Stimulated activated CD4-positive, alpha-beta T cell treated with anti-CD3 and anti-CD28 coated beads, Interleukin-15, amount 100 ng/mL, for 24 hours (primary cell): ENCODE data around the gene C16orf89.

Source experiments
- DNase-seq: peaks from one replicate; pipeline ENCODE4 v3.0.0-alpha.2; 2020

C16orf89 gene

DNA sequence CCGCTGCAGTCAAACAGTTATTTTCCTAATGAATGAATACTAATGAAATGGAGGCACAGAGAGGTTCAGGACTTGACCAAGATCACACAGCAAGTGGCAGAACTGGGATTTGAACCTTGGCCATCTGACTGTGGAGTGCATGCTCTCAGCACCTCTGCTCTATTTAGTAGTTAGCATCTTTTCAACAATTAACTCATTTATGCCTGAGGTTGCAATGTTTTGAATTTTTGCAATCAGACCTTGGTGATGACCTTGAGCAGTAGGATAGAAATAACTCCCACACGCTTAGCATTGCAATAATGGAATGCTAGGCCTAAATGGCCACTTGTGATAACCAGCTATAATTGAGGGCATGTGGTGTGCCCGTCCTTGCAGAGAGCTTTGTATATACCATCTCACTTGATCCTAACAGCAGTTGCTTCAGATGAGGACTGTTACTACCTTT, 63.0 kb downstream of the C16orf89 start:
- no peak for DNase-seq

DNA sequence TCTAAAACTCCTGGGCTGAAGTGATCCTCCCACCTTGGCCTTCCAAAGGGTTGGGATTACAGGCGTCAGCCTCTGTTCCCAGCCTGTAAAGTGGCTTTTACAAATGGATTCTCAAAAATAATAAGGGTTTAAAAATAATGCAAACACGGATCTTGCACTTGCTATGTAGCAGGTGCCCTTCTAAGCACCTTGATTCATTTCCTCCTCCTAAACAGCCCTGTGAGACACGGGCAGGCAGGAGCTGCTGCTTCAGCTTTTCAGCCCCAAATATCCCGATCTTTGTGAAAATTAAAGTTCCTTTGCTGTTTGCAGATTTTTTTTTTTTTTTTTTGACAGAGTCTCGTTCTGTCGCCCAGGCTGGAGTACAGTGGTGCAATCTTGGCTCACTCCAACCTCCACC, 63.8 kb downstream of the C16orf89 start:
- no peak for DNase-seq

DNA sequence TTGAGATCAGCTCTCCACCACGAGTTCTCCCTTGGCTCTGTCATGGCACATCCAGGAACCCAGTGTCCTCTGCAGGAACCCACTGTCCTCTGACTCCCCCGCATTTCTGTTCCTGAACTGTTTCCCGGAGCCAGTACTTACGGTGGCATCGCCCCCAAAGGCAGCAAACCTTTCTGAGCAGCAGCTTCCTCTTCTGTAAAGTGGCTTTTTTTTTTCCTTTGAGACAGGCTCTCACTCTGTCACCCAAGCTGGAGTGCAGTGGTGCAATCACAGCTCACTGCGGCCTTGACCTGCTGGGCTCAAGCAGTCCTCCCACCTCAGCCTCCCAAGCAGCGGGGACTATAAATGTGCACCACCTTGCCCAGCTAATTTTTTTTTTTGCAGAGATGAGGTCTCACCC, 64.2 kb downstream of the C16orf89 start:
- DNase-seq: no peak

DNA sequence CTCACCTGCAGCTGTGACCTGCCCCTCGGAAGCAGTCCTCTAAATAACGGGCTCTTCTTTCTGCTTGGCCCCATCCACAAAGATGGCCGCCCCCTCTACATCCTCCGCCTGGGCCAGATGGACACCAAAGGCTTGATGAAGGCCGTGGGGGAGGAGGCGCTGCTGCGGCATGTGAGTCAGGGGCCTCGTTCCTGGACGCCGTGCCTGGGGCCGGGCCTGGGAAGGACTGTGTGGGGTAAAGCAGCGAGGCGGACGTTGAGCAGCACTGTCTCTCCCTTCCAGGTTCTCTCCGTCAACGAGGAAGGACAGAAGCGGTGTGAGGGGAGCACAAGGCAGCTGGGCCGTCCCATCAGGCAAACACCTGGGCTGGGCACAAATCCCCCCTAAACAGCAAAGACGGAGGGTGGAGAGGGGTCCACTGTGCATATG, 65.2 kb downstream of the C16orf89 start:
- DNase-seq: no peak

DNA sequence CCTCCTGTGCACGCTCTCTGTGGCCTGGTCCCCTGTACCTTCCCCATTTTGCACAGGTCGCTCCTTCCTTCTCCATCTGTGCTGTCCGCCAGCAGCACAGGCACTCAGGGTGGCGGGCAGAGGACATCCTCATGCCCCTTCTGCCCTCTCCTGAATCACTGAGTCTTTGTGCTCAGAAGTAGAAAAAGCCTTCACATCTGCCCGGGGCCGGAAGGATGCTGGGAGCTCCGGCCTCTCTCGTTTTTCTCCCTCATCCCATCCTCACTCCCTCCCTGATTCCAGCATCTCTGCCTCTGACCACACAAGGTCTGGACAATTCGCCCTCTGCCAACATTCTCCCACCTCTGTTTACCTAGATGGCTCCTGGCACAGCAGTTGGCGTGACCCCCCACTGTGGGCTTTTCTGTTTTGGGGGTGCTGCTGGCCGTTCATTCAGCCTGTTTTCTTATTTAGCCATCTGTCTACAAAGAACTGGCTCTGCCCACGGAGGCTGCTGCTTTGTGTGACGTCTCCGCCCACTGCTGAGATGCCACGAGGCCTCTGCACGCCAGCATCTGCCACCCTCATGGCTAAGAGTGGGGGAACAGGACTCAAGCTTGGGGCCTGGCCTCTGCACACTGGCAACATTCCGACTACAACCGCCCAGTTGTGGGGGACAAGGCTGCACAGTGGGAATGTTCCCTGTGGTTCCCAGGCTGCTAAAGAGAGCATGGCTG, 70.9 kb downstream of the C16orf89 start:
- DNase-seq: no peak
